ENCODE measurements around the gene CAMTA1. TPM values are rescaled to one million over a fixed set of nuclear protein-coding genes. Genes with fewer than 3 reads are reported as not detected.

The CAMTA1 gene
- polyA plus RNA-seq, 1 donor from 2014 or later, result 162 TPM

GRCh38 chr1:7365706-7366105 is 580.5 kb downstream of the CAMTA1 start:
- Histone ChIP-seq H3K27me3 (ENCODE audit: insufficient read depth, low read depth, low read length) (no peaks in the 10 kb centered on the region), H3K9ac (ENCODE audit: low read length) (no peak overlapping the region), H3K4me2 (ENCODE audit: low read length) (no peak overlapping the region), H2AFZ (ENCODE audit: low read depth, low read length) (no peak overlapping the region), H4K20me1 (ENCODE audit: insufficient read depth) (no peaks in the 10 kb centered on the region), H3K9me3 (ENCODE audit: low read length) (no peaks in the 10 kb centered on the region), H3K9me2 (ENCODE audit: insufficient read depth, low read length) (no peaks in the 10 kb centered on the region), H3K36me3 (ENCODE audit: insufficient read depth, low read length) (no peaks in the 10 kb centered on the region), H3K27ac (ENCODE audit: low read length) (no peak overlapping the region), H3F3A (ENCODE audit: insufficient read depth, low read length, poor library complexity, severe bottlenecking) (no peaks in the 10 kb centered on the region), H3K4me3 (ENCODE audit: low read length) (no peak overlapping the region), H3K79me2 (replicated peaks; ENCODE audit: insufficient read depth, low read length) (no peaks in the 10 kb centered on the region)
- TF ChIP-seq SMC3 (conservative IDR thresholded peaks at IDR 0.05; ENCODE audit: poor library complexity) (no peak), RAD21 (conservative IDR thresholded peaks at IDR 0.05) (no peak), TAF1 (IDR thresholded peaks at IDR 0.05; ENCODE audit: low read depth) (no peak), EP300 (conservative IDR thresholded peaks at IDR 0.05; ENCODE audit: poor library complexity, severe bottlenecking) (no peak), EZH2 (IDR thresholded peaks at IDR 0.05; ENCODE audit: borderline replicate concordance, insufficient read depth, low read length, poor library complexity, severe bottlenecking) (no peak), POLR2AphosphoS5 (IDR thresholded peaks at IDR 0.05) (no peak), MXI1 (conservative IDR thresholded peaks at IDR 0.05; ENCODE audit: poor library complexity, severe bottlenecking) (no peak)
- TF ChIP-seq, protein P1, sequence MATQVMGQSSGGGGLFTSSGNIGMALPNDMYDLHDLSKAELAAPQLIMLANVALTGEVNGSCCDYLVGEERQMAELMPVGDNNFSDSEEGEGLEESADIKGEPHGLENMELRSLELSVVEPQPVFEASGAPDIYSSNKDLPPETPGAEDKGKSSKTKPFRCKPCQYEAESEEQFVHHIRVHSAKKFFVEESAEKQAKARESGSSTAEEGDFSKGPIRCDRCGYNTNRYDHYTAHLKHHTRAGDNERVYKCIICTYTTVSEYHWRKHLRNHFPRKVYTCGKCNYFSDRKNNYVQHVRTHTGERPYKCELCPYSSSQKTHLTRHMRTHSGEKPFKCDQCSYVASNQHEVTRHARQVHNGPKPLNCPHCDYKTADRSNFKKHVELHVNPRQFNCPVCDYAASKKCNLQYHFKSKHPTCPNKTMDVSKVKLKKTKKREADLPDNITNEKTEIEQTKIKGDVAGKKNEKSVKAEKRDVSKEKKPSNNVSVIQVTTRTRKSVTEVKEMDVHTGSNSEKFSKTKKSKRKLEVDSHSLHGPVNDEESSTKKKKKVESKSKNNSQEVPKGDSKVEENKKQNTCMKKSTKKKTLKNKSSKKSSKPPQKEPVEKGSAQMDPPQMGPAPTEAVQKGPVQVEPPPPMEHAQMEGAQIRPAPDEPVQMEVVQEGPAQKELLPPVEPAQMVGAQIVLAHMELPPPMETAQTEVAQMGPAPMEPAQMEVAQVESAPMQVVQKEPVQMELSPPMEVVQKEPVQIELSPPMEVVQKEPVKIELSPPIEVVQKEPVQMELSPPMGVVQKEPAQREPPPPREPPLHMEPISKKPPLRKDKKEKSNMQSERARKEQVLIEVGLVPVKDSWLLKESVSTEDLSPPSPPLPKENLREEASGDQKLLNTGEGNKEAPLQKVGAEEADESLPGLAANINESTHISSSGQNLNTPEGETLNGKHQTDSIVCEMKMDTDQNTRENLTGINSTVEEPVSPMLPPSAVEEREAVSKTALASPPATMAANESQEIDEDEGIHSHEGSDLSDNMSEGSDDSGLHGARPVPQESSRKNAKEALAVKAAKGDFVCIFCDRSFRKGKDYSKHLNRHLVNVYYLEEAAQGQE (IDR thresholded peaks at IDR 0.05; ENCODE audit: borderline replicate concordance), result no peak
- TF ChIP-seq, protein P2, sequence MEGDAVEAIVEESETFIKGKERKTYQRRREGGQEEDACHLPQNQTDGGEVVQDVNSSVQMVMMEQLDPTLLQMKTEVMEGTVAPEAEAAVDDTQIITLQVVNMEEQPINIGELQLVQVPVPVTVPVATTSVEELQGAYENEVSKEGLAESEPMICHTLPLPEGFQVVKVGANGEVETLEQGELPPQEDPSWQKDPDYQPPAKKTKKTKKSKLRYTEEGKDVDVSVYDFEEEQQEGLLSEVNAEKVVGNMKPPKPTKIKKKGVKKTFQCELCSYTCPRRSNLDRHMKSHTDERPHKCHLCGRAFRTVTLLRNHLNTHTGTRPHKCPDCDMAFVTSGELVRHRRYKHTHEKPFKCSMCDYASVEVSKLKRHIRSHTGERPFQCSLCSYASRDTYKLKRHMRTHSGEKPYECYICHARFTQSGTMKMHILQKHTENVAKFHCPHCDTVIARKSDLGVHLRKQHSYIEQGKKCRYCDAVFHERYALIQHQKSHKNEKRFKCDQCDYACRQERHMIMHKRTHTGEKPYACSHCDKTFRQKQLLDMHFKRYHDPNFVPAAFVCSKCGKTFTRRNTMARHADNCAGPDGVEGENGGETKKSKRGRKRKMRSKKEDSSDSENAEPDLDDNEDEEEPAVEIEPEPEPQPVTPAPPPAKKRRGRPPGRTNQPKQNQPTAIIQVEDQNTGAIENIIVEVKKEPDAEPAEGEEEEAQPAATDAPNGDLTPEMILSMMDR (IDR thresholded peaks at IDR 0.05; ENCODE audit: poor library complexity, severe bottlenecking), result no peak

DNA sequence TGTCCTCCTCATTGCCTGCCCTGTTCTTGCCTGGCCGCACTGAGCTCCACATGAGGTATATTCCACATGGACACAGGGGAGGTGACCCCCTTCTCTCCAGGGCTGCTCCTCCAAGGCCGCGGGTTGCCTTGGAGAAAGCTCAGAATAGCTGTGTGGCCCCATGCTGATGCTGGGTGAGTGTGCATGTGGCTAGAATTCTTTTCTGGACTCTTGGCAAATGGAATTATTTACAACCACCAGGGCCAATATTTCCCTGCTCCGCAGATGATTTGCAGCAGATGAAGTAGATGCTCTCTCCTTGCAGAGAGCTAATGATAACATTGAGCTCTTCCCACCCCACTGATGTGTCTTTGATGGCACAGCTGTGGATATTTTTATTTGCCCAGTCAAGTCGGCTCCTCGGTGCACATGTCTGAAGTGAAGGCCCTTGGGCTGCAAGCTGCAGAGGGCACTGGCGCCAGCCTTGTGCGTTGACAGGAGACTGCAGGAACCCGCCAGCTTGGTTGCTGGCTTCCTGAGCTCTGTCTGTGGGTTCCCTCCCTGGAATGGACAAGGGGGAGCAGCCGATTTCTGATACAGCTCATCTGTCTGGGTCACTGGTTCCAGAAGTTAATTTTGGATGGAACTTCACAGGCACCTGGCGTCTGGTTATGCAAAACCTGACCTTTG is 581.2 kb downstream of the CAMTA1 start:
- no peaks in the 10 kb centered on the region for H3K79me2 ChIP-seq (replicated peaks; ENCODE audit: insufficient read depth, low read length)
- H3K9me2 ChIP-seq (ENCODE audit: insufficient read depth, low read length), result no peaks in the 10 kb centered on the region
- no peak overlapping the region for H3K27ac ChIP-seq (ENCODE audit: low read length)
- no peak overlapping the region for H3K4me2 ChIP-seq (ENCODE audit: low read length)
- H3K9ac ChIP-seq (ENCODE audit: low read length), result no peak overlapping the region
- TF ChIP-seq MXI1 (conservative IDR thresholded peaks at IDR 0.05; ENCODE audit: poor library complexity, severe bottlenecking), result no peak
- TF ChIP-seq TAF1 (IDR thresholded peaks at IDR 0.05; ENCODE audit: low read depth), result no peak
- no peak for TF ChIP-seq RAD21 (conservative IDR thresholded peaks at IDR 0.05)
- TF ChIP-seq, protein P1 (IDR thresholded peaks at IDR 0.05; ENCODE audit: borderline replicate concordance), result no peak
- no peak for TF ChIP-seq POLR2AphosphoS5 (IDR thresholded peaks at IDR 0.05)
- TF ChIP-seq, protein P2 (IDR thresholded peaks at IDR 0.05; ENCODE audit: poor library complexity, severe bottlenecking), result no peak
- no peak for TF ChIP-seq EP300 (conservative IDR thresholded peaks at IDR 0.05; ENCODE audit: poor library complexity, severe bottlenecking)
- TF ChIP-seq EZH2 (IDR thresholded peaks at IDR 0.05; ENCODE audit: borderline replicate concordance, insufficient read depth, low read length, poor library complexity, severe bottlenecking), result no peak
- no peak for TF ChIP-seq SMC3 (conservative IDR thresholded peaks at IDR 0.05; ENCODE audit: poor library complexity)
- no peaks in the 10 kb centered on the region for H4K20me1 ChIP-seq (ENCODE audit: insufficient read depth)
- no peak overlapping the region for H3K4me3 ChIP-seq (ENCODE audit: low read length)
- no peaks in the 10 kb centered on the region for H3F3A ChIP-seq (ENCODE audit: insufficient read depth, low read length, poor library complexity, severe bottlenecking)
- H3K9me3 ChIP-seq (ENCODE audit: low read length), result no peaks in the 10 kb centered on the region
- H2AFZ ChIP-seq (ENCODE audit: low read depth, low read length), result no peak overlapping the region
- H3K36me3 ChIP-seq (ENCODE audit: insufficient read depth, low read length), result no peaks in the 10 kb centered on the region
- no peaks in the 10 kb centered on the region for H3K27me3 ChIP-seq (ENCODE audit: insufficient read depth, low read depth, low read length)

Data from neural cell (in vitro differentiated cells).